Raji (cell line): Measurements from ENCODE around the gene CPSF7.

Experiments
- POLR2A ChIP-seq: IDR thresholded peaks from 2 replicates; pipeline ENCODE4 v1.6.1; 2011; ENCODE audit warnings: low read depth, low read length, control low read depth; ENCODE audit not compliant: insufficient read depth

CPSF7 gene

GRCh38 chr11:61406067-61406466 lies 23.7 kb downstream of the CPSF7 start:
- TF ChIP-seq POLR2A = no peak

- TF ChIP-seq POLR2A = no peak
Measured at GRCh38 chr11:61404641-61405040, 25.1 kb downstream of the CPSF7 start.

- no peak for TF ChIP-seq POLR2A
Measured at GRCh38 chr11:61404103-61404502, 25.7 kb downstream of the CPSF7 start.

- TF ChIP-seq POLR2A = no peak
Measured at GRCh38 chr11:61403658-61404057, 26.1 kb downstream of the CPSF7 start.

GRCh38 chr11:61401573-61401972 lies 28.2 kb downstream of the CPSF7 start:
- TF ChIP-seq POLR2A = no peak

- no peak for TF ChIP-seq POLR2A
Measured at GRCh38 chr11:61401173-61401572, 28.6 kb downstream of the CPSF7 start.

- TF ChIP-seq POLR2A = no peak
Measured at GRCh38 chr11:61392981-61393595, 36.7 kb downstream of the CPSF7 start.

- TF ChIP-seq POLR2A = no peak
Measured at GRCh38 chr11:61390161-61390560, 39.6 kb downstream of the CPSF7 start.

GRCh38 chr11:61384271-61385242 lies 45.2 kb downstream of the CPSF7 start:
- TF ChIP-seq POLR2A = no peak

GRCh38 chr11:61380884-61381283 lies 48.9 kb downstream of the CPSF7 start:
- no peak for TF ChIP-seq POLR2A

- no peak for TF ChIP-seq POLR2A
Measured at GRCh38 chr11:61378713-61379313, 51.0 kb downstream of the CPSF7 start.

- no peak for TF ChIP-seq POLR2A
Measured at GRCh38 chr11:61377461-61378160, 52.2 kb downstream of the CPSF7 start.

- no peak for TF ChIP-seq POLR2A
Measured at GRCh38 chr11:61375761-61376108, 54.0 kb downstream of the CPSF7 start.

GRCh38 chr11:61372659-61373420 lies 56.9 kb downstream of the CPSF7 start:
- no peak for TF ChIP-seq POLR2A
